GM19099 (cell line): Measurements from ENCODE around the gene PIK3C2A.

Source experiments
- POLR2A ChIP-seq: IDR thresholded peaks from 3 replicates; pipeline ENCODE4 v1.6.1; 2011; ENCODE audit warnings: low read depth; ENCODE audit not compliant: insufficient read length; ENCODE audit errors: extremely low read depth

The PIK3C2A gene

DNA sequence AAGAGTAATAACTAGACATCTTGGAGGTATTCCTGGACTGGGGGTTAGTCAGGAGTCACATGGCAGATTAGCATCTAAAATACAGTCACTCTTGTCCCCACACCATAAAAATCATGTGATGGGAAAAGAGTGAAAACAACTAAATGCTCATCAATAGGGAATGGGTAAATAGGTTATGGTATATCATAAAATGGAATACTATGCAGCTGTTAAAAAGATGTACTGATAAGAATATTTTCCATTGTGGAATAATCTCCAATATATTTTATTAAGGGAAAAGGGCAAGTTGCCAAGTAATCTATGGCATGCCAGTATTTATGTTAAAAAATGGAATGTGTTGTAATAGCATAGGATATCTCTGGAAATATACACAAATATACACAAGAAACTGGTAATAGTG lies 6.6 kb upstream of the PIK3C2A start:
- TF ChIP-seq POLR2A = no peak

DNA sequence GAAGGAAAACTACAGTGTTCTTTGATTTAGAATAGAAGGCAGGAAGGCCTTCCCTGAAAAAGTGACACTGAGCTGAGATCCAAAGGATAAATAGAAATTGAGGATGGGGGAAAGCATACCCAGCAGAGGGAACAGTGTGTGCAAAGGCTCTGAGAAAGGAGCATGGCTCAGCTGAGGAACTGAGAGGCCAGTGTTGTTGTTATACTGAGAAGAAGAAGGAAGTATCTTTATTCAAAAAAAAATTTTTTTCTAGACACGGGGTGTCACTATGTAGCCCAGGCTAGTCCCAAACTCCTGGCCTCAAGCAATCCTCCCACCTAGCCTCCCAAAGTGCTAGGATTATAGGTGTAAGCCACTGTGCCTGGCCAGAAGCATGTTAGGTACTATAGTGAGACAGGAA lies 3.5 kb upstream of the PIK3C2A start:
- TF ChIP-seq POLR2A = no peak

DNA sequence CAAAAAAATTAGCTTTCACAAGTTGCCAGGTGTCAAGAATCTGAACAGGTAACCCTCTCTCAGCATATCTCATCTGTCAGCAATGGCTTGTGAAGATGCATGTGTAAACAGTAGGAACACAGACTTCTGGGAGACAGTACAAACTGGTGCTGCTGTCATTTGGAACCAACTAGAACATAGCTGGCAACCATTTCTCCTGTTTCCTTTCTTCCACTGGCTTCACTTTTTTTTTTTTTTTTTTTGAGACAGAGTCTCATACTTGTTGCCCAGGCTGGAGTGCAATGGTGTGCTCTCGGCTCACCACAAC lies 2.1 kb upstream of the PIK3C2A start:
- TF ChIP-seq POLR2A = no peak

DNA sequence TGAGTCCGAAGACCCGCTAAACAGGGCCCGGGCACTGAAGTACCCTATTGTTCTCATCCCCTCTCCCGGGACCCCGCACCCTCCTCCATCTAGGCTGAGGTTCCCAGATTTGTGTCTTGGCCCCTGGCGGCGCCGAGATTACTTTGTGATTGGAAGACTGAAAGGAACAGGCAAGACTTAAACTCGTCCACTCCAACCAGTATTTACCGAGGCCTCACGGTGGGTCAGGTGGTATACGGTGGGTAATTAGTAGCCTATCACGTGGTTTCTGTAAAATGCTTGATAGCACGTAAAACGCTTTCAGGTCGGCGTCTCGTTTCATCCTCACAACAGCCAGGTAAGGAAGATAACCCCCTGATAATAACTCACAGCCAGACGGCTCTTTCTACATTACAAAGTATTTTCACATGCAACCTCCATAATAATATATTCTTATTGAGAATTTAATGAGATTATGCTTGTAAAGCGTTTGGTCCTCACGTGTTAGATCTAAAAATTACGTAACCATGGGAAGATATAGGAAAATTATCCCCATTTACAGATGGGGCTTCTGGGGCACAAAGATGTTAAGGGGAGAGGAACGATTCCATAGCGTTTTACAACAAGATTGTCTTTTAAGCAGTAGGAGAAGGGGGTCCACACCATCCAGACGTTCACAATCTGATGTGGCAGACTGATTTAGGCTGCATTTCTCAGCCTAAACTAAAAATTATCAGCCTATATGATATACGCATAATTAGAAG lies 642 bp upstream of the PIK3C2A start:
- TF ChIP-seq POLR2A = no peak

DNA sequence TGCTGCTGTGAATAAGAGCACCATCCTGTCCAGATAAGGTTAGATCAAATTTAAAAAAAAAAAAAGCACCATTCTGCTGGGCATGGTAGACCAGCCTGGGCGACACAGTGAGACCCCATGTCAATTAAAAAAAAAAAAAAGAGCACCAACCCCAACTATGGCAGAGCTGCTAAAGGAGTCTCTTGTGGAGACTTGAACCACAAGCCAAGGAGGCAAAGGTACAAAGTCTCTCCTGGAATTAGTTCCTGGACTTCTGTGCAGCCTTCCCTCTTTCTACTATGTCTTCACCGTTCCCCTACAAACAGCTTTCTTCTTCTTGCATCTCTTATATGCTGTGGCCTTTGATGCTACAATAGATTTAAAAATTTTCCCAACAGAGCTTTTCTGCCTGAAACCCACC lies 1.3 kb downstream of the PIK3C2A start:
- TF ChIP-seq POLR2A = no peak

DNA sequence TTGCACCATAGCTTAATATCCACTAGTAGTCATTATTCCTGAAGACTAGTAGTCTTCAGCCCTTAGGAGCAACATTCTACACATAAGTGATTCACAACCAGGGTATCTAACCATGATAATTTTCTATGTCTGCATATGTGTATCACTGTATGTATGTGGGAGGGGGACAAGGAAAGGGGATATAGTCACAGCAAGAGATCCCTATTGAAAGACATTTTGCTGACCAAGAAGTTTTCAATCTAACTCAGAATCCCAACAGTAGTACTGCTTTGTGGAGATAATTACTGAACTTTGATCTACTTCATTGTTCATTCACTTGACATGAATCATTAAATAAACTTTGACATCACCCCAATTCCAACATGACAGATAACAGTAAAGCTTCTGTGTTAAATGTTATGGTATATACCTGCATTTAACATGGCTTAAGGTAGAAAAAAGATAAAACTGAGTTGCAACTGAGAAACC lies 10.3 kb downstream of the PIK3C2A start:
- TF ChIP-seq POLR2A = no peak

DNA sequence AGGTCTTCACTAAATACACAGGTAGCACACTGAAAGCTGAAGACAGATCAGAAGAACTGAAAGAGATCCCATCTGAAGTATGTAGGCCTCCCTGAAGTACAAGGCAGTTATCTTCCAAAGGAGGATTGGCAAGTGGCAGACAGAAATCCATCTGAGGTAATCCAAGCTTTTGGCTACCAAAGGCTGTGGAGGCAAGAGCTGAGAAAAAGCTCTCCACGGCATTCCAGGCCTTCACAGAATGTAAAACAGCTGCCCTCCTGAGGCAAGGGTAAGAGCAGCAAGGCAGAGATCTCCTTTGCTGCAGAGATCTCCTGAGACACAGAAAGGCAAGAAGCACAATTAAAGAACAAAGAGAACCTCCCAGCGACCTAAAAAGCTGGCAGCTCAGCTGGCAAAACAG lies 19.1 kb downstream of the PIK3C2A start:
- TF ChIP-seq POLR2A = no peak

DNA sequence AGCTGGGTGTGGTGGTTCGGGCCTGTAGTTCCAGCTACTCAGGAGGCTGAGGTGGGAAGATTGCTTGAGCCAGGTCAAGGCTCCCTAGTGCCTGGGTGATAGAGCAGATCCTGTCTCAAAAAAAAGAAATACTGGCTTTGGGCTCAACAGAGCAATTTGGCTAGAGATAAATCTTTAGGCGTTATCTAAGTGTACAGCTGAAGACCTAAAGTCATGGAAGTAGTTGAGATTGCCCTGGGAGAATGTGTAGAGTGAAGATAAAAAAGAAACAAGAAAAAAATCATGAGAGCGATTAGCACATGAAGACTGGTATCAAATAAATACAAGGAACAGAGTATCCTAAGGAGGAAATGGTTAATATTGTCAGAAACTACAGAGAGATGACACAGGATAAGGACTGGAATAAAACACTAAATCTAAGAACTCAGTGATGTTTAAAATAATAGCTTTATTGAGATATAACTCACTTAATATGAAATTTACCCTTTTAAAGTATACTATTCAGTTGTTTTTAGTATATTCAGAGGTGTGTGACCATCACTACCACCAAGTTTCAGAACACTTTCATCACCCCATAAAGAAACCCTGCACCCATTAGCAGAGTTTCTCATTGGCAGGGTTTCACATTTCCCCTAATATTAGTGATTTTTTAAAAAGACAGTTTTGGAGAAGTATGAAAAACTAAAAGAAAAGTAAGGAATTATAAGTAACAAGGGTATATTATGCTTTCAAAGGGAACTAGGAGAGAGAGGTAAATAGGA lies 20.7 kb downstream of the PIK3C2A start:
- TF ChIP-seq POLR2A = no peak

DNA sequence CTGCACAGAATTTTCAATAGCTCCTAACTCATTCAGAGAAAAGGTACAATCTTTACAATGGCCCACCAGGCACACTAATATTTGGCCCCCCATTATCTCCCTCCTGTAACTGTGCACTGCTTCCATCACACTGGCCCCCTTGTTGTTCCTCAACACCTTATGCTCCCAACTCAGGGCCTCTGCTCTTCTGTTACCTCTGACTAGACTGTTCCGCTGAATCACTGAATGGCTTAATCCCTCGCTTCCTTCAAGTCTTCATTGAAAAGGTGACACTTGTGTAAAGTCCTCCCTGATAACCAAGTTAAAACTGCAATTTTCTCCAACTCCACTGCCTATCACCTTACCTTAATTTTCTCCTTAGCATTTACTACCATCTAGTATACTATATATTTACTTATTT lies 21.8 kb downstream of the PIK3C2A start:
- TF ChIP-seq POLR2A = no peak

DNA sequence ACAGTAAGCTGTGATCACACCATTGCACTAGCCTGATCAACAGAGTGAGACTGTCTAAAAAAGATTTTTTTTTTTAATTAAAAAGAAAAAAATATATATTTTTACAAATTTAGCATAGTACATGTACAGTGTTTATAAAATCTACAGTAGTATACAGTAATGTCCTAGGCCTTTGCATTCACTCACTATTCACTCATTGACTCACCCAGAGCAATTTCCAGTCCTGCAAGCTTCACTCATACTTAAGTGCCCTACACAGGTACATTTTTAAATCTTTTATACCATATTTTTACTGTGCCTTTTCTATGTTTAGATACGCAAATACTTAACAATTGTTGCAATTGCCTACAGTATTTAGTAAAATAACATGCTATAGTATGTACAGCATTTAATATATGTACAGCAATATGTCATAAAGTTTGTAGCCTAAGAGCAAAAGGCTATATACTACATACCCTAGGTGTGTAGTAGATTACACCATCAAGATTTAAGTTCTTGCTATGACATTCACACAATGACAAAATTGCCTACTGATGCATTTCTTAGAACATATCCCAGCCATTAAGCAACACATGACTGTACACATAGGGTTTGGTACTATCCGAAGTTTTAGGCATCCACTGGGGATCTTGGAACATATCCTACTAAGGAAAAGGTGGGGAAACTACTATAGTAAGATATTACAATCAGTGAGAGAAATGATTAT lies 22.8 kb downstream of the PIK3C2A start:
- no peak for TF ChIP-seq POLR2A

DNA sequence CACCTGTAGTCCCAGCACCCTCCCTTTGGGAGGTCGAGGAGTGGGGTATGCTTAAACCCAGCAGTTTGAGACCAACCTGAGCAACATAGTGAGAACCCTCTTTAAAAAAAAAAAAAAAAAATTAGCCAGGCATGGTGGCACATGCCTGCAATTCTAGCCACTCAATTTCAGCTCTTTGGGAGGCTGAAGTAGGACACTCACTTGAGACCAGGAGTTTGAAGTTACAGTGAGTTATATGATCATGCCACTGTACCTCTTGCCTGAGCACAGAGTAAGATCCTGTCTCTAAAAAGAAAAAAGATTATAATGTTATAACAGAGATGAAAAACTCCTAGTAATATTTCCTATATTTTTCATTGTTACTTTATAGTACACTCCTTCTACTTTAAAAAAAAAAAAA lies 23.9 kb downstream of the PIK3C2A start:
- no peak for TF ChIP-seq POLR2A

DNA sequence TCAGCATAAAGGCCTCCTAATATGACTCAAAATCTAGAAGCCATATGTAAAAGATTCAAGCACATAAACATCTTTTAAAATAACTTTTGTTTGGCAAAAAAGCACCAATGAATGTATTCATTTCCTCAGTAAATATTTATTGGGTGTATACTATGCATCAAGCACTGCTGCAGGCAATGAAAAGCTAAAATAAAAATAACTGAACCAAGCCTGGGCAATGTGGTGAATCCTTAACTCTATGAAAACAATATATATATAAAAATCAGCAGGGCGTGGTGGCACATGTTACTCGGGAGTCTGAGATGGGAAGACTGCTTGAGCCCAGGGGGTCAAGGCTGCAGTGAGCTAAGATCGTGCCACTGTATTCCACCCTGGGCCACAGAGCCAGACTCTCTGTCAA lies 27.8 kb downstream of the PIK3C2A start:
- no peak for TF ChIP-seq POLR2A

DNA sequence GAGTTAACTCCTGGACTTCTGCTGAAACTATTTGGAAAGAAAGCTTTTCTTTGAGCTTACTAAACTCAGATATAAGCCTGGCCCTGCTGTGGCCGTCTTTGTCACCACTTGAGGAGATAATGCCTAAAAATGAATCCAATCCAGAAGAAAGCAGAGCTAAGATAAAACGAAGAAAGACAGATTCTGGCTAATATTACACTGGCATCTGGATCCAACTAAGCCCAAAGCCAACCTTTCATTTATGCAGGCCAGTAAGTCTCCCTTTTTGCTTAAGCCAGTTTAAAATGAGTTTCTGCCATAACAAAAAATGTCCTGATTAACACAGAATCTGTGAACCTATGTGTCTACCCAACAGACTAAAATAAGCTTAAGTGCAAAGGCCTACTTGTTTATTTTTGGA lies 34.5 kb downstream of the PIK3C2A start:
- TF ChIP-seq POLR2A = no peak

DNA sequence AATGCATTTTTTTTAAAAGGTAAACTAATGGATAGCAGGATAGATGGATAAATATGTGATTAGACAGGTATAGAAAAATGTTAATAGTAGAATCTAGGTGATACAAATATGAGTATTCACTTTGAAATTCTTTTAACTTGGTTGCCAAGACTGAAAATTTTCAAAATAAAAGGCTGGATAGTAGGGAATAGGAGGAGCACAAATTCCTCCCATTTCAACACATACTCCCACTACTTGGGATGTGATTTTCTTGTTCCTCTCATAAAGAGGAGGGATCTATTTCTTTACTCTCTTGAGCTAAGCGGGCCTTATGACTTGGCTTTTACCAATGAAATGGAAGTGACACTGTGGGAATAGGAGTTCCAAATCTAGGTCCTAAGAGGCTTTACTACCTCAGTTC lies 35.9 kb downstream of the PIK3C2A start:
- TF ChIP-seq POLR2A = no peak

DNA sequence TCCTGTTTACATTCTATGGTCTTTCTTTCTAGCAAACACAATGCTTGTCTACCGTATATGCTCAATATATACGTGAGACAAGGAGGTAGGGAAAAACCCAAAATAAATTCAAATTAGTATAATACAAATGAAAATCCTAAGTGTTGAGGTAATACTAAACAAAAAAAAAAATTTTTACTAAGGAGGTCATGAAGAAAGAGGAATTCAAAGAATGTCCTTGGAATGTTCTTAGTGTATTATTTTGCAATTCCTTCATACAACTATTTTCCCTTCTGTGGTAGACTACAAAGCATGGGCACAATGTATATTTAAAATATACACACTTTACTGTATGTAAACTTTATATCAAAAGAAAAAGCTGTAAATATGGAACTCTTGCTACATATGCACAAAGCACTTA lies 36.4 kb downstream of the PIK3C2A start:
- no peak for TF ChIP-seq POLR2A

DNA sequence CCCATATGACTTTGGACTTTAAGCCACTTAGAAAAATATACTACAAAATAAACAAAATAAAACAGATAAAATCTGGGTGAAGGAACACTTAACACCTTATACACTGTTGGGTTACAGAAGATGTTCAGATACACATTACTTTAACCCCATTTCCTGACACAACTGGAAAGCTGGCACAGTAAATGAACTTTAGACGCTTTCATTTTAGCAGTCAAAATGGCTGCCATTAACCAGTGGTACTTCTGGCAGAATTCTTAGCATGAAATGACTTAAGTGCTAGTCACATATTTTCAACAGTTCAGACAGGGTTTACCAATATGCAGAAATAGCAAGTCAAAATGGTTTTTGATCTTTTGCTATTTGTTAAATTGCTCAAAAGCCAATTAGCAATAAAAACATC lies 37.9 kb downstream of the PIK3C2A start:
- no peak for TF ChIP-seq POLR2A
